SK-N-SH treated with all-trans-retinoic acid at 6 μM for 48 hours (cell line): ENCODE results near the gene RAB8A.

Experiments
- BACH2 ChIP-seq: fragments of 250-450 bp; sonication (Bioruptor Pico); IDR thresholded peaks from 2 replicates; pipeline ENCODE4 v1.9.0; 2021; ENCODE audit warnings: mild to moderate bottlenecking, borderline replicate concordance
- OSR1 ChIP-seq: fragments of 250-450 bp; sonication (Bioruptor Pico); IDR thresholded peaks from 2 replicates; pipeline ENCODE4 v1.8.0; 2022; ENCODE audit warnings: moderate library complexity, mild to moderate bottlenecking, inconsistent platforms
- PATZ1 ChIP-seq: fragments of 250-450 bp; sonication (Bioruptor Pico); IDR thresholded peaks from 2 replicates; pipeline ENCODE4 v1.8.0; 2020; ENCODE audit warnings: mild to moderate bottlenecking, moderate library complexity, borderline replicate concordance
- TOX ChIP-seq: fragments of 250-450 bp; sonication (Bioruptor Pico); IDR thresholded peaks from 2 replicates; pipeline ENCODE4 v1.8.0; 2021; ENCODE audit warnings: mild to moderate bottlenecking, moderate library complexity, borderline replicate concordance
- ZFP30 ChIP-seq: fragments of 450-650 bp; formaldehyde crosslinking; IDR thresholded peaks from 2 replicates; pipeline ENCODE4 v1.5.0; 2022; ENCODE audit warnings: mild to moderate bottlenecking, moderate library complexity
- ZNF70 ChIP-seq: fragments of 450-650 bp; formaldehyde crosslinking; IDR thresholded peaks from 2 replicates; pipeline ENCODE4 v1.5.0; 2020; ENCODE audit warnings: mild to moderate bottlenecking, moderate library complexity

DNA sequence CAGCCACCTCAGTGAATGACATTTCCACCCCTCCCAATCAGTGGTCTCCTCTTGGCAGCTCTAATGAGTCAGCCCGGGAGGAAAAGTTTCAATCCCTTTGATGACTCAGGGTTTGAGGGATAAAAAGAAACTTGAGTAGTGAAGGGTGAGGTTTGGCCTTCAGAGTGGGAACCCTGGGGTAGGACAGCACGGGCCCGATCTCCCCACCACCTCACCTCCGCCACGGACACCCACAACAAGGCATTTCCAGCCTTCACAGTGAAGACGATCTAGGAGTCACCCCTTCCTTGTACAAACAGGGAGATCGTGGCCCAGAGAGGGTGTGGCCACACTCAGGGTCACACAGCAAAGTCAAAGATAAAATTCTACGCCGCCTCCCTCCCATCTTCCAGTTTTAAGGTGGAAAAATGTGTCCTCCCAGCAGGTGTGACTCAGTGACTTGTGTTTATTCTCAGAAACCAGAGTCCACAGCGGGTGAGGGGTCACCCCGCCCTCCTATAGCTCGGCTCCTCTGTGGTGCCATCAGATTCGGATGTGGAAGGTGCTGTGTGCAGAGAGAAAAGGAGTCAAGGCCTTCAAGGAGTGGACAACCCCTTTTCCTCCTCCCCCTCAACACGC, 49.4 kb downstream of the RAB8A start:
- no peak for TF ChIP-seq TOX (CRISPR knock-in tag)
- no peak for TF ChIP-seq PATZ1 (CRISPR knock-in tag)
- TF ChIP-seq BACH2 (CRISPR knock-in tag): no peak
- no peak for TF ChIP-seq ZNF70 (CRISPR knock-in tag)
- no peak for TF ChIP-seq OSR1 (CRISPR knock-in tag)
- no peak for TF ChIP-seq ZFP30 (CRISPR knock-in tag)
